ENCODE results near the gene OSBPL1A.

- no peak for TF ChIP-seq POLR2A (IDR thresholded peaks at IDR 0.05)
- TF ChIP-seq, protein P1, sequence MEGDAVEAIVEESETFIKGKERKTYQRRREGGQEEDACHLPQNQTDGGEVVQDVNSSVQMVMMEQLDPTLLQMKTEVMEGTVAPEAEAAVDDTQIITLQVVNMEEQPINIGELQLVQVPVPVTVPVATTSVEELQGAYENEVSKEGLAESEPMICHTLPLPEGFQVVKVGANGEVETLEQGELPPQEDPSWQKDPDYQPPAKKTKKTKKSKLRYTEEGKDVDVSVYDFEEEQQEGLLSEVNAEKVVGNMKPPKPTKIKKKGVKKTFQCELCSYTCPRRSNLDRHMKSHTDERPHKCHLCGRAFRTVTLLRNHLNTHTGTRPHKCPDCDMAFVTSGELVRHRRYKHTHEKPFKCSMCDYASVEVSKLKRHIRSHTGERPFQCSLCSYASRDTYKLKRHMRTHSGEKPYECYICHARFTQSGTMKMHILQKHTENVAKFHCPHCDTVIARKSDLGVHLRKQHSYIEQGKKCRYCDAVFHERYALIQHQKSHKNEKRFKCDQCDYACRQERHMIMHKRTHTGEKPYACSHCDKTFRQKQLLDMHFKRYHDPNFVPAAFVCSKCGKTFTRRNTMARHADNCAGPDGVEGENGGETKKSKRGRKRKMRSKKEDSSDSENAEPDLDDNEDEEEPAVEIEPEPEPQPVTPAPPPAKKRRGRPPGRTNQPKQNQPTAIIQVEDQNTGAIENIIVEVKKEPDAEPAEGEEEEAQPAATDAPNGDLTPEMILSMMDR (IDR thresholded peaks at IDR 0.05 in 4 of 5, conservative IDR thresholded peaks at IDR 0.05 in 1 of 5): no peak
These were observed 75.0 kb downstream of the OSBPL1A start for GRCh38 chr18:24322584-24323136.
